GM12865 (cell line): ENCODE measurements around the gene SPAG9.

Experiments
- DNase-seq: peaks from one replicate; pipeline ENCODE4 v3.0.0; 2010; ENCODE audit warnings: low read depth
- H3K4me3 ChIP-seq: 2 replicates; pipeline ENCODE4 v1.5.1; 2011; ENCODE audit warnings: mild to moderate bottlenecking, low read depth, low read length, control low read depth
- TF ChIP-seq, protein P1 (sequence below): IDR thresholded peaks from 2 replicates; pipeline ENCODE4 v1.5.1; 2011; ENCODE audit warnings: low read length, control low read depth, low read depth, inconsistent platforms; ENCODE audit not compliant: insufficient read depth; ENCODE audit errors: missing control alignments

Gene SPAG9

DNA sequence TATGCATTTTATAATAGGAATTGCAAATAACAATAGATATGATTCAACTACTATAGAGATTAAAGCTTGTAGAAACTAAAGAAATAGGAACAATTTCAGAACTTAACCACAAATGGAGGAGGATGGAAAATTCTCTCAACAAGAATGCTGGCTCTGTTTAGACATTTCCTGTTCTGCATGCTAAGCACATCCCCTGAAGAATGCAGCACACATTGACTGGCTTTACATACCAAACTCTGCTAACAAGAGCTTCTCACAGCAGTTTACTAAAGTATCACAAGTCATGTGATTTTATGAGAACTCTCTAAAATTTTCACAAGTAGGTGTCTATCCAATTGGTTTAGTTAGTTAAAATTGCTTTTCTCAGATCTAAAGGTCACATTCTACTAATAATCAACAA, 85.2 kb downstream of the SPAG9 start:
- peak; percentile 31 for DNase-seq
- TF ChIP-seq, protein P1, sequence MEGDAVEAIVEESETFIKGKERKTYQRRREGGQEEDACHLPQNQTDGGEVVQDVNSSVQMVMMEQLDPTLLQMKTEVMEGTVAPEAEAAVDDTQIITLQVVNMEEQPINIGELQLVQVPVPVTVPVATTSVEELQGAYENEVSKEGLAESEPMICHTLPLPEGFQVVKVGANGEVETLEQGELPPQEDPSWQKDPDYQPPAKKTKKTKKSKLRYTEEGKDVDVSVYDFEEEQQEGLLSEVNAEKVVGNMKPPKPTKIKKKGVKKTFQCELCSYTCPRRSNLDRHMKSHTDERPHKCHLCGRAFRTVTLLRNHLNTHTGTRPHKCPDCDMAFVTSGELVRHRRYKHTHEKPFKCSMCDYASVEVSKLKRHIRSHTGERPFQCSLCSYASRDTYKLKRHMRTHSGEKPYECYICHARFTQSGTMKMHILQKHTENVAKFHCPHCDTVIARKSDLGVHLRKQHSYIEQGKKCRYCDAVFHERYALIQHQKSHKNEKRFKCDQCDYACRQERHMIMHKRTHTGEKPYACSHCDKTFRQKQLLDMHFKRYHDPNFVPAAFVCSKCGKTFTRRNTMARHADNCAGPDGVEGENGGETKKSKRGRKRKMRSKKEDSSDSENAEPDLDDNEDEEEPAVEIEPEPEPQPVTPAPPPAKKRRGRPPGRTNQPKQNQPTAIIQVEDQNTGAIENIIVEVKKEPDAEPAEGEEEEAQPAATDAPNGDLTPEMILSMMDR, result no peak
- H3K4me3 ChIP-seq, result no peak overlapping the region

DNA sequence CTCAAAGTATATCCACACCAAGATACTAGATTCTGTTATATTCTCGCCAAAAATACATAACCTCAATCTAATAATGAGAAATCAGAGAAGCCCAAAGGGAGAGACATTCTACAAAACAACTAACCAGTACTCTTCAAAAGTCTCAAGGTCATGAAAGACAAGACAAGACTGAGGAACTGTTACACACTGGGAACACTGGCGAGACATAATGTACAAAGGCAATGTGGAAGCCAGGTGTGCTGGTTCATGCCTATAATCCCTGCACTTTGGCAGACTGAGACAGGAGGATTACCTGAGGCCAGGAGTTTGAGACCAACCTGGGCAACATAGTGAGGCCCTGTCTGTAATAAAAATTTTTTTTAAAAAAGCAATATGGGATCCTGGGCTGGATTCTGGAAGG, 85.9 kb downstream of the SPAG9 start:
- TF ChIP-seq, protein P1, result no peak
- DNase-seq, result no peak
- no peak overlapping the region for H3K4me3 ChIP-seq

DNA sequence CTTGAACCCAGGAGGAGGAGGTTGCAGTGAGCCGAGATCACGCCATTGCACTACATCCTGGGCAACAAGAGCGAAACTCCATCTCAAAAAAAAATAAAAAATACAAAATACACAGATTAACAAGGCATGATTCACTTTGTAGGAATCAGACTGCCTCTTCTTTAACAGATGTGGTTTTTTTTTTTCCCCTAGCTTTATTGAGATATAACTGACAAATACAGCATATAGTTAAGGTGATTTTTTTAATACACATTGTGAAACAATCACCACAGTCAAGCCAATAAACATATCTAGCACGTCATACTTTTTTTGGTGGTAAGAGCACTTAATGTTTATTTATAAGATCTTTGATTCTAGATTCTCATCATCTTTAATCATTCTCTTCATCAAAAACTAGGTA, 87.8 kb downstream of the SPAG9 start:
- no peak for DNase-seq
- no peak overlapping the region for H3K4me3 ChIP-seq
- TF ChIP-seq, protein P1, result no peak

DNA sequence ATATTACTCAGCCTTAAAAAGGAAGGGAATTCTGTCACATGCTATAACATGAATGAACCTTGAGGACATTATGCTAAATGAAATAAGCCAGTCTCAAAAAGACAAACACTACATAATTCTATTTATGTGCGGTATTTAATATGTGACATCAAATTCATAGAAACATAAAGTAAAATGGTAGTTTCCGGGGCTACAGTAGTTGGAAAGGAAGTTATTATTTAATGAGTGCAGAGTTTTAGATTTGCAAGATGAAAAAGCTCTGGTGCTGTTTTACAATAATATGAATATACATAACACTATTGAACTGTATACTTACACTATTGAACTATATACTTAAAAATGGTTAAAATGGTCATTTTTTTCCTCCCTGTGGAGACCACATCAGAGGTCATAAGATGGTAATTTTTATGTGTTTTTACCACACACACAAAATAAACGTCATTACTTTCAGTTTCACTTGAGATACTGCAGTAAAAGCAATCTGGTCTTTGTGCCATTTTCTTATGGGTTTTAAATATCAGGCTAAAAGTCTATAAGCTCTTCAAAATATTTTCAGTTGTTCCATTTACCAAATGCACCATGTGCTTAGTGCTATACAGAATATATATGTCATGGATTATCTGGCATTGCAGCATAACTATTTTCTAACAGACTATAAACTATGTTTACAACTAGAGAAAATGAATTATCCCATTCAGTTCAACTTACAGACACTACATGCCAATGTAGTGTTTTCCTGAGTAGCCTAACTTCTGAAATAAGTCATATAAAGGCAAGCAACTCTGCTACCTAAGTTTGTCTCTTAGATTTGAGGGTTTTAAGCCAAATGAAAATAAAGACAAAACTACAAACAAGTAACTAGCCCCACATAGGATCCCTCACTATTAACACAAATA, 90.9 kb downstream of the SPAG9 start:
- TF ChIP-seq, protein P1, result no peak
- DNase-seq, result peak; percentile 41
- H3K4me3 ChIP-seq, result no peak overlapping the region; the same call in 1 of the 2 replicates

DNA sequence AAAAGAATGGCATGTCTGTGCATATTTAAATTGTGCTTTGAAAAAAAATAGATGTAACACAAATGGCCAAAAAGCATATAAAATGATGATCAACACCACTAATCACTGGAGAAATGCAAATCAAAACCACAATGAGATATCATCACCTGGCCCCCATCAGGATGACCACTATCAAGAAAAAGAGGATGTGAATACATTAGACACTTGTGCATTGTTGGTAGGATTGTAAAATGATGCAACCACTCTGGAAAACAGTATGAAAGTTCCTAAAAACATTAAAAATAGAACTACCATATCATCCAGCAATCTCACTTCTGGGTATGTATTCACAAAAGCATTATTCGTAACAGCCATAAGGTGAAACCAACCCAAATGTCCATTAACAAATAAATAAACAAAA, 91.5 kb downstream of the SPAG9 start:
- DNase-seq, result no peak
- H3K4me3 ChIP-seq, result no peak overlapping the region
- TF ChIP-seq, protein P1, result no peak

DNA sequence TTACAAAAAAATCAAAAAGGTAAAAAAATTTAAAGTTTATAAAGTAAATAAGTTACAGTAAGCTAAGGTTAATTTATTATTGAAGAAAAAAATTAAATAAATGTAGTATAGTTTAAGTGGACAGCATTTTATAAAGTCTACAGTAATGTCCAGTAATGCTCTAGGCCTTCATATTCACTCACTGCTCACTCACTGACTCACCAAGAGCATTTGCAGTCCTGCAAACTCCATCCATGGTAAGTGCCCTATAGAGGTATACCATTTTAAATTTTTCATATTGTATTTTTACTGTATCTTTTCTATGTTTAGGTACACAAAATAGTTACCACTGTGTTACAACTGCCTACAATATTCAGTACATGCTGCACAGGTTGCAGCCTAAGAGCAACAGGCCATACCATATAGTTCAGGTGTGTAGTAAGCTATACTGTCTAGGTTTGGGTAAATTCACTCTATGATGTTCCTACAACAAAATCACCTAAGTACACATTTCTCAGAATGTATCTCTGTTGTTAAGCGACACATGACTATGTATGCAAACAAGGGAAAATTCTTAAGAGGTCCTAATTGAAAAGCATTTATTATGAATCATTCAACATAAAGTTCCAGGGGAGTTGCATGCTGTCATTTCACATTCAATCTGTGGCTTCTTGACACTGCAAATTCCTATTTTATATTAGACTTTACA, 92.3 kb downstream of the SPAG9 start:
- DNase-seq, result no peak
- TF ChIP-seq, protein P1, result no peak
- H3K4me3 ChIP-seq, result no peak overlapping the region
